H1 (cell line): Measurements from ENCODE around the gene DCUN1D4. TPM values are rescaled to one million over a fixed set of nuclear protein-coding genes. Genes with fewer than 3 reads are reported as not detected.

ENCODE experiments used
- HDAC6 ChIP-seq: IDR thresholded peaks from one replicate; pipeline ENCODE4 v1.7.1; 2012; ENCODE audit warnings: low read depth, mild to moderate bottlenecking, inconsistent platforms, low read length, moderate library complexity
- NRF1 ChIP-seq: IDR thresholded peaks from 2 replicates; pipeline ENCODE4 v1.6.1; 2011; ENCODE audit warnings: mild to moderate bottlenecking, low read depth, low read length, improper control_type of control experiment
- RBBP5 ChIP-seq: IDR thresholded peaks from 2 replicates; pipeline ENCODE4 v1.7.1; 2012; ENCODE audit warnings: low read depth, mild to moderate bottlenecking, inconsistent platforms, low read length, moderate library complexity, borderline replicate concordance
- RNF2 ChIP-seq: fragments of 200-900, 300-1000 bp; sonication (generic); IDR thresholded peaks from 2 replicates; pipeline ENCODE4 v1.7.1; 2016; ENCODE audit warnings: borderline replicate concordance, low read depth, mild to moderate bottlenecking, antibody characterized with exemption, low read length; ENCODE audit not compliant: poor library complexity, severe bottlenecking; ENCODE audit errors: missing control alignments
- SIX5 ChIP-seq: IDR thresholded peaks from 2 replicates; pipeline ENCODE4 v1.6.1; 2011; ENCODE audit warnings: mild to moderate bottlenecking, low read depth, low read length
- polyA plus RNA-seq, 7 experiments: library from polyadenylated mRNA; depleted of rRNA in 3 of 7; stranded (reverse) in 5 of 7; unstranded in 2 of 7; fragments of >200 nt in 5 of 7; fragments of 200-250 nt in 2 of 7; gene quantifications; 1 replicate in 5 of 7; 2 replicates in 1 of 7; 4 replicates in 1 of 7; pipeline versions ENCODE4 v1.2.1 to v1.2.3, GENCODE V29; 2011 to 2013; ENCODE audit warnings: missing spikeins in 2 of 7, mixed read lengths in 2 of 7
- total RNA-seq: library from RNA; stranded (reverse); fragmentation: NEBNext Ultra II Directional; extraction: Animal tissue kit (Norgen Biotek cat#: 25700); gene quantifications from 2 replicates; pipeline ENCODE4 v1.2.1, GENCODE V29; 2021
- TF ChIP-seq, protein P1 (sequence below): IDR thresholded peaks from 2 replicates; pipeline ENCODE4 v1.6.1; 2012; ENCODE audit warnings: inconsistent platforms

The DCUN1D4 gene
- total and polyA plus RNA-seq, 2 of the 8 experiments (the other 6 are each of a cell fraction or from before 2014, with no cell fraction given): 22.9 to 55.9 TPM

DNA sequence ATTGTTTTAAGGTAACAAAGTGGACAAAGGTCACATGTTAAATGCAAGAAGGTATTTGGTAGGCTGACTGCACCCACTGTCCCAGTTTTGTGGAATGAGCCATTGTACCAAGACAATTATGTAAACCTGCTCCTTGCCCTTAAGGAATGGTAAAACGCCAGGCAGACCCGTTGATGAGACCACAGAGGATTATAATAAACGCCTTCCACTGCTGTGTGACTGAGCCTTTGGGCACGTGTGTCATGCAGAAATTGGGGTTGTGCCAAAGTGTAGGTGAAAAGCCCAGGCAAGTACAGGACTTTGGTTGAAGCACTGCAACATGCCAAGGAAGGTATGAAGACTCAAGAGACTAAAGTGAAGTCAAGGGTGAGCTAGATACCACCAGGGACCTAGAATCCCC lies 117.5 kb downstream of the DCUN1D4 start (continued):
- TF ChIP-seq RNF2 (no peak), SIX5 (no peak), HDAC6 (no peak), RBBP5 (no peak), NRF1 (no peak)
- TF ChIP-seq, protein P1, sequence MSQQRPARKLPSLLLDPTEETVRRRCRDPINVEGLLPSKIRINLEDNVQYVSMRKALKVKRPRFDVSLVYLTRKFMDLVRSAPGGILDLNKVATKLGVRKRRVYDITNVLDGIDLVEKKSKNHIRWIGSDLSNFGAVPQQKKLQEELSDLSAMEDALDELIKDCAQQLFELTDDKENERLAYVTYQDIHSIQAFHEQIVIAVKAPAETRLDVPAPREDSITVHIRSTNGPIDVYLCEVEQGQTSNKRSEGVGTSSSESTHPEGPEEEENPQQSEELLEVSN: no peak
